Stomach (tissue), 9 donors: ENCODE data around the gene ATP5F1D. TPM values are rescaled to one million over a fixed set of nuclear protein-coding genes. Genes with fewer than 3 reads are reported as not detected.

ENCODE experiments used
- DNase-seq, 2 donors: peaks; one replicate each; pipeline versions ENCODE4 v3.0.0 to v3.0.0-alpha.2; 2013 to 2019
- H3K27ac ChIP-seq, 5 donors: fragments of 200-600 bp in 4 of 5; sonication (generic) in 4 of 5; one replicate each; pipeline ENCODE4 v1.5.1; 2013 to 2019; ENCODE audit warnings: mild to moderate bottlenecking in 1 of 5, moderate library complexity in 1 of 5
- H3K27me3 ChIP-seq, 3 donors: fragments of 200-600 bp; sonication (generic); one replicate each; pipeline ENCODE4 v1.5.1; 2017 to 2019; ENCODE audit warnings: mixed run types in 1 of 3
- H3K36me3 ChIP-seq, 4 donors: fragments of 200-600 bp; sonication (generic); 1 replicate in 3 of 4; 2 replicates in 1 of 4; pipeline ENCODE4 v1.5.1; 2016 to 2019
- H3K4me1 ChIP-seq, 4 donors: fragments of 200-600 bp; sonication (generic); one replicate each; pipeline ENCODE4 v1.5.1; 2016 to 2019
- H3K4me3 ChIP-seq, 4 donors: fragments of 200-600 bp; sonication (generic) in 3 of 4; one replicate each; pipeline ENCODE4 v1.5.1; 2016 to 2019; ENCODE audit warnings: mild to moderate bottlenecking in 1 of 4
- H3K9me3 ChIP-seq, 4 donors: fragments of 200-600 bp; sonication (generic); one replicate each; pipeline ENCODE4 v1.5.1; 2016 to 2019
- CTCF ChIP-seq, 7 experiments: fragments of 450-650 bp in 4 of 7; fragments of 200-600 bp in 3 of 7; sonication (generic) in 3 of 7; IDR thresholded peaks; one replicate each; pipeline ENCODE4 v1.5.1; 2016 to 2019; ENCODE audit warnings: antibody characterized with exemption in 7 of 7, control low read depth in 2 of 7, mild to moderate bottlenecking in 1 of 7
- EP300 ChIP-seq: sonication (generic); formaldehyde crosslinking; IDR thresholded peaks from one replicate; pipeline ENCODE4 v1.6.1; 2017; ENCODE audit warnings: antibody characterized with exemption
- POLR2A ChIP-seq, 4 donors: fragments of 450-650 bp; IDR thresholded peaks; one replicate each; pipeline ENCODE4 v1.6.1; 2016; ENCODE audit warnings: antibody characterized with exemption in 4 of 4, control low read depth in 2 of 4, mild to moderate bottlenecking in 1 of 4, moderate library complexity in 1 of 4
- POLR2AphosphoS5 ChIP-seq, 3 donors: sonication (generic); formaldehyde crosslinking; IDR thresholded peaks; one replicate each; pipeline ENCODE4 v1.6.1; 2016; ENCODE audit warnings: antibody characterized with exemption in 3 of 3
- WGBS, 5 donors: extraction: QIAGEN DNeasy Blood & Tissue Kit in 3 of 5; methylation state at CpG; one replicate each; pipeline versions ENCODE4 v1.1.5 to v1.1.7; 2013 to 2018; 5-methylcytosine and 5-hydroxymethylcytosine counted together
- intact Hi-C: fragments of 100-400 bp; cut with DNase I; formaldehyde crosslinking; loops from one replicate; pipeline ENCODE4 v1.15.1; 2023; ENCODE audit warnings: low total_unique reads
- polyA plus RNA-seq, 3 donors: library from polyadenylated mRNA; stranded (reverse); fragments of 200-250 nt; gene quantifications; one replicate each; pipeline ENCODE4 v1.2.3, GENCODE V29; 2013
- total RNA-seq, 5 donors: library from RNA; depleted of rRNA; stranded (reverse); fragments of >200 nt; gene quantifications; one replicate each; pipeline versions ENCODE4 v1.1.0 to v1.2.3, GENCODE V29; 2014 to 2016
- donor health status: healthy with polysubstance abuse.
- donor health status: Bipolar disorder and iron deficiency.
- donor health status: healthy.

The ATP5F1D gene
- total and polyA plus RNA-seq, 8 donors: 26.4 to 905 (median 272) TPM

- Histone ChIP-seq H3K36me3 (no peaks in the 10 kb centered on the region), H3K9me3 (no peaks in the 10 kb centered on the region), H3K4me3 (peak within 1 kb of the TSS in 1 of 4 donors; percentile 28), H3K27ac (no peak within 1 kb of the TSS), H3K27me3 (peaks cover 21 to 89% (median 73%) of the 10 kb centered on the region in 3 donors), H3K4me1 (peaks cover 0 to 48% (median 34%) of the 10 kb centered on the region in 4 donors)
- 0 to 2% (median 1%) methylated on average over 12 to 109 of the region's 113 CpGs; no CpG with 5 or more reads in 1 of the 5 donors for WGBS, 5 donors
- intact Hi-C loops: loop anchor here (10.0 kb wide), 1 partner anchor 79 kb away; no protein-coding TSS in a partner anchor
- DNase-seq: peak in 1 of 2 donors; percentile 70
- no peak for TF ChIP-seq CTCF (IDR thresholded peaks at IDR 0.05)
- TF ChIP-seq EP300: no peak
- TF ChIP-seq POLR2AphosphoS5 (IDR thresholded peaks at IDR 0.05): no peak
- no peak for TF ChIP-seq POLR2A (IDR thresholded peaks at IDR 0.05)
These were observed 44.3 kb downstream of the ATP5F1D start, which contains the start of gene EFNA2 for GRCh38 chr19:1285737-1286360. TSS of gene EFNA2 (plus strand) at chr19:1285873. CDS start at chr19:1286169, 296 bp downstream.

- no peak for DNase-seq
- 26 to 41% (median 26%) methylated on average over 17 to 38 of the region's 38 CpGs for WGBS, 5 donors
- Histone ChIP-seq H3K27ac (no peak overlapping the region), H3K4me3 (peak overlapping the region in 1 of 4 donors; percentile 28), H3K27me3 (peaks cover 21 to 90% (median 82%) of the 10 kb centered on the region in 3 donors), H3K36me3 (no peaks in the 10 kb centered on the region), H3K4me1 (peaks cover 0 to 56% (median 38%) of the 10 kb centered on the region in 4 donors), H3K9me3 (no peaks in the 10 kb centered on the region)
- intact Hi-C loops: loop anchor here (10.0 kb wide), 1 partner anchor 78 kb away; no protein-coding TSS in a partner anchor
- TF ChIP-seq POLR2A (IDR thresholded peaks at IDR 0.05): no peak
- no peak for TF ChIP-seq CTCF (IDR thresholded peaks at IDR 0.05)
- no peak for TF ChIP-seq POLR2AphosphoS5 (IDR thresholded peaks at IDR 0.05)
- TF ChIP-seq EP300: no peak
These were observed 45.2 kb downstream of the ATP5F1D start for GRCh38 chr19:1286487-1287353.

DNA sequence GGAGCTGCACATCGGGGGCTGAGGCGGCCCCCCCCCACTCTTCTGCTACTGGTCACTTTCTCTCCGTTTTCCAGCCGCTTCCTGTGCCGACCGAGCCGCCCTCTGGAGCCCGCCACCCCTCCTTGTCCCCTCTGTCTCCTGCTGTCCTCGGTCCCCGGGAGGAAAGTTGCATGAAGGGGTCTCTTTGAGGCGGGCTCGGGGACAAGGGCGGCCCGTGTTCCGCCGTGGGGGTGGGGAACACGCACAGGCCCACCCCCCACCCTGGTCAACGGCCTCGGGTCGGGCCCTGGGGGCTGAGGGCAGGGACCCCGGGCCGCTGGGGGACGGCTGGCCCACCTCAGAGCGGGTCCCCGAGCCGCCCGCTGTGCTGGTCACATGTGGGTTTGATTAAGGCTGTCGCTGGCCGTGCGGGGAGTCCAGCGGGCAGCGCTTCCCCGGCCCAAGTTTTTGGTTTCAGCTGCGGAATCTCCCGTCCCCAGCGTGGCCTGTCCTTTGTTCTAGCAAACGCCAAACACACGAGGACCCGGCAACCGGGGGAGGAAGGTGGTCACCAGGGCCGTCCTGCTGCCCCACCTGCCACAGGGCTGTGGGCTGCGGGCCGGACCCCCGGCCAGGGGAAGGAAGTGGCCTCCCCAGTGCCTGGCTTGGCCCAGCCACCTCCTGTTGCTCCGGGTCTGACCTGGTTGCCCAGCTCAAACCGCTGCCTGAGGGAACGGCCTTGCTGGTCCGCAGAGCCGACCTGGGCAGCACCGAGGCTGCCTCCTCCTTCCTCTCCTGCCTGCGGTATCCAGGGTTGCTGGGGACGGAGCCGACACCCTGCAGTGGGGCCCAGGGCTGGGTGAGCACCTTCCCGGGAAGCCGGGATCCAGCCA, 46.0 kb downstream of the ATP5F1D start:
- no peaks in the 10 kb centered on the region for H3K9me3 ChIP-seq
- intact Hi-C loops: loop anchor here (10.0 kb wide), 1 partner anchor 77 kb away; no protein-coding TSS in a partner anchor
- H3K4me3 ChIP-seq: no peak overlapping the region
- peak in 1 of 2 donors; percentile 38 for DNase-seq
- H3K36me3 ChIP-seq: no peaks in the 10 kb centered on the region
- peaks cover 0 to 60% (median 40%) of the 10 kb centered on the region in 4 donors for H3K4me1 ChIP-seq
- WGBS, 5 donors: 22 to 38% (median 24%) methylated on average over 16 to 55 of the region's 55 CpGs
- H3K27me3 ChIP-seq: peaks cover 21 to 97% (median 91%) of the 10 kb centered on the region in 3 donors
- H3K27ac ChIP-seq: no peak overlapping the region
- TF ChIP-seq EP300: no peak
- TF ChIP-seq CTCF (IDR thresholded peaks at IDR 0.05): no peak
- TF ChIP-seq POLR2A (IDR thresholded peaks at IDR 0.05): no peak
- no peak for TF ChIP-seq POLR2AphosphoS5 (IDR thresholded peaks at IDR 0.05)
